HG03460 (cell line): ENCODE data around the gene SCYGR1.
"Not testable (repeated sequence)": the region's sequence is repeated elsewhere in the genome, so short reads cannot be mapped to it uniquely, and the experiment has no call there.

Source experiments
- ATAC-seq: cut with Tn5 transposase; IDR thresholded peaks from one replicate; pipeline ENCODE4 v1.9.1; 2021; ENCODE audit not compliant: unreplicated experiment

SCYGR1 gene

DNA sequence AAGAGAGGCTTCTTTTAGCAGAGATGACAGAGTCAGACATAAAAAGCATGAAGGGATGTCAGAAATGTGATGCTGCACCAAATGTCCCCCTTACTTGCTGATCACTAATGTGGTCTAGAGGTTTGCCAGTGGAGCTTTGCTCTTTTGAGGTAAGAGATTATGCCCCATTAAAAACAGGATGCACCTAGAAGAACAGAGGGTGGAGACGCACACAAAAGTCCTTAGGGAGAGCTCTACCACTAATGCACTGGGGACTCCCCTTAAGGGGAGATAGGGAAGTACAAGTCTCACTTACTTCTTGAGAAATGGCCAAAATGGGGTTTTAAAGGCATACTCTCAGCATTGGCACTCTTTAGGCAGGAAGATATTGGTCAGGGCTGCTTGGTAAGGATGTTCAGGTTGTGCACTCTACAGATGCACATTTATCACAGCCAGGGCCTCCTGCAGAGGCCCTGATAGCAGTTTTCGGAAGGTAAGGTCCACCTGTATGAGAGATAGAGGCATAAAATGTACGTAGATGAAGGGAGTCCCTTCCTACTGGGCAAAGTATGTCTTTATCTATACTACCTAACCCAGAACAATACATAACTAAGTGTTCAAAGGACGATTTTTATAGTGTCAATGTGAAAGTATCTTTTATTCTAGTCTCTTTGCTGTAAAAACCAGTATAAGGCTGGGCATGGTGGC lies 17.0 kb upstream of the SCYGR1 start:
- ATAC-seq: no peak

DNA sequence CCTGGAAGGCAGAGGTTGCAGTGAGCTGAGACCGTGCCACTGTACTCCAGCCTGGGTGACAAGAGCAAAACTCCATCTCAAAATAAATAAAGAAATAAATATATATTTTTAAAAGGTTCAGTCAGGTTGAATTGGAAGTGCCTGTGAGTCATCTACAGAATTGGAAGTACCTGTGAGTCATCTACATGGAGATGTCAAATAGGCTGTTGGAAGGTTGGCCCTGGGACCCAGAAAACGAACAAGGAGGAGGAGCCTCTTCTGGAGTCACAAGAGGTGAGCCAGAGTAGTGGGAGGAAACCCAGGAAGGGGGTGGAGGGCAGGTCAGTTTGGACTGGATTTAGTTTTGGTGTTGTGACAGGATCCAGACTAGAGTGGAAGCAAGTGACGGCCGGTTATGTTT lies 15.2 kb upstream of the SCYGR1 start:
- ATAC-seq: no peak

DNA sequence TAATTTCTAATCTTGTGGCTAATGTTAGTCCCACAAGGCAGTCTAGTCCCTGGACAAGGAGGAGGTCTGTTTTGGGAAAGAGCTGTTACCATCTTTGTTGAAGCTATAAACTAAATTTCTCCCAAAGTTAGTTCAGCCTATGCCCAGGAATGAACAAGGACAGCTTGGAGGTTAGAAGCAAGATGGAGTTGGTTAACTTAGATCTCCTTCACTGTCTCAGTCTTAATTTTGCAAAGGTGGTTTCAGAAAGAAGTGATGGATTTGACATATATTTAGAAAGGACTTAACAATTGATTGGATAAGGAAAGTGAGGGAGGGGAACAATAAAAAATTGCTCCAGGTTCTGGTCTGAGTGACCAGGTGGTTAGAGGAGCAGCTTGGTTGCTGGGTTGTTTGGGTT lies 14.6 kb upstream of the SCYGR1 start:
- ATAC-seq: no peak

DNA sequence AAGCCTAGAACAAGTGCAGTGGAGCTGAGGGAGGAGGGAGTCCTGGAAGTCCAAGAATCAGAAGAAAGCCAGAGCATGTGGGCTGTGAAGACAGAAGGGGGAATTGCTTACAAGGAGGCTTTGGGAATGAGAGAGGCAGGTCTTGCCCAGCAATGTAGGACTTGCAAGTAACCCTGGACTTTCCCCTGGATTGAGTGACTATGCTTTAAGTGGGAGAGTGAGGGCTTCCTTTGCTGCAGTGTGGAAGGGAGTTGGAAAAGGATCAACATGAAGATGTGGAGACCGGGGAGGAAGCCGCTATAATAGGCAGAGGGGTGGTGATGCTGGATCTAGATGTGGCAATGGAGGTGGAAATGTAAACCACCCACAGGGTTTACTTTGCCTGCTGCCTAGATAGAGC lies 13.8 kb upstream of the SCYGR1 start:
- ATAC-seq: no peak

DNA sequence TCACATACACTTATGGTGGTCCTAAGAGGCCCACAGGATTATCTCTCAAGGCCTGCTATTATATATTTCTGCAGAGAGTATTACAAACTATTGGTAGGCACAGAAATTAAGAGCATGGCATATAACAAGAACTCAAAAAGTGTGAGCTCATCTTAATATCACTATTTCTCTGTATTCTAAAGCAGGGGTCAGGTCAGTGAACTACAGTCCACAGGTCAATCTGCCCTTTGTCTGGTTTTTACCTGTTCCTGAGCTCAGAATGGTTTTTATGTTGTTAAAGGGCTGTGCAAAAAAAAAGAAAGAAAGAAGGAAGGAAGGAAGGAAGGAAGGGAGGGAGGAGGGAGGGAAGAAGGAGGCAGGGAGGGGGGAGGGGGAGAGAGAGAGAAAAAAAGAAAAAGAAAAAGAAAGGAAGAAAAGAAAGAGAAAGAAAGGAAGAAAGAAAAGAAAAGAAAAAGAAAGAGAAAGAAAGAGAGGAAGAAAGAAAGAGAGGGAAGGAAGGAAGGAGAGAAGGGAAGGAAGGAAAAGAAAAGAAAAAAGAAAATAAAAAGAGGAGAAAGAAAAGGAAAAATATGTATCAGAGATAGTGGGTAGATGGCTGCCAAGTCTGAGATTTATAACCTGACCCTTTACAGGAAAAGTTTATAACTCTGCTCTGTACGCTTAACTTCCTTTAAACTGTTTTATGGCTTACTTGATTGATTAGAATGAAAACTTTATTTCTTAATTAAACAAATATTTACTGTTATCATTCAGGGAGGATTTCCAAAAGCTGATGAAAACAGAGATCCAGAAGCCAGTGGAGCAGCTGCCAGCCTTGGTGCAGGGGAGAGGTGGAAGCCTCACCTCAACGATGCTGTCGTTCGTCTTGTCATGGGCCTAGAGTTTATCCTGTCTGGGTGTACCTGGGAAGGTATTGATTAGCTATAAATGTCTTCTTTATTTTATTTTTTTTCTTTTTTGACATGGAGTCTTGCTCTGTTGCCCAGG lies 11.2 kb upstream of the SCYGR1 start:
- ATAC-seq: no peak

DNA sequence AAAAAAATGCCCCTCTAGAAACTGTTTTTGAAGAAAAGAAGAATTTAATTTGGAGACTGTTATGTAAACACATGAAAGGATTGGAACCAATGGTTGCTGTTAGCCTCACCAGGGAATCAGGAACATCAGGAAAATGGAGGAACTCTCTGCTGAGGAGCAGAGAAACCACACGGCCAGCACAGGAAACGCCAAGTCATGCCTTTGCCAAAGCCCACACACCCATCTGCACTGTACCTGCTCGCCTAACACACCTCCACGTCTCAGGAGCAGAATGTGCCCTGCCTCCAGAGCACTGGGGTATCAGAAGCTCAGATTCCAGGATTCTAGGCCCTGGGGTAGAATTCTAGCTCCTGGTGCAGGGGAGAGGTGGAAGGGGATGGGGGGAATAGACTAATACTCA lies 9.8 kb upstream of the SCYGR1 start:
- ATAC-seq: no peak

DNA sequence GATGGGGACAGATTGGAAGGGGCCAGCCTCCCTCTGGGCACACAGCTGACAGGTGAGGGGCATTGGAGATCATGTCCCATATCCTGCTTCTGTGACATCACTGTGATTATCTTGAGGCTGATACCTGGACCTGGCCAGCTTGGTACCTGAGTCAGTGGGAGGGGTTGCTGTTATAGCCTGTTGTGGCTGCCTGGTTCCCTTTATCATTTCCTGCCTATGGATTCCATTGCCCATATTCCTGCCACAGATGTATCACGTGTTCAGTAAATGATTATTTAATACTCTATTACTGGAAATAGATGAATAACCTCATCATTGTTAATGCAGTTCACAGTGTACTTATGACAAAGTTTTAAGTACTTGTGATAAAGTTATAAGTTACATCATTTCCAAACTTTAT lies 7.8 kb upstream of the SCYGR1 start:
- no peak for ATAC-seq

DNA sequence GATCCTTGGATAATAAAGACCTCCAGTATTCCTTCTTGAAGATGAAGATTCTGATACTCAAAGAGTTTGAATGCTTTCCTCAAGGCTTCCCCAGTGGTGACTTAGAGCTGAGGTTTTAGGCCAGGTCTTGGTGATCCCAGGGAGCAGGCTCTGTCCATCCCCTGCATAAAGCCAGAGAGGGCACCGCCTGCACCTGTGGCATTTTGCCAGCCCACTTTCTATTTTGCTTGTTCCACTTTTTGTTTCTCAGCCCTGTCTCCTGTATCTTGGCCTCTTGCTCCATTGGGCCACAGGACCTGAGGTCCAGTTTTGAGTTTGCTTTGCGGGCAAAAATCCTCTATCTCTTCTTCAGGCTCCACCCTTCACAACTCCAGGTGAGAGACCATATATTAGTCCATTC lies 6.7 kb upstream of the SCYGR1 start:
- ATAC-seq: no peak

DNA sequence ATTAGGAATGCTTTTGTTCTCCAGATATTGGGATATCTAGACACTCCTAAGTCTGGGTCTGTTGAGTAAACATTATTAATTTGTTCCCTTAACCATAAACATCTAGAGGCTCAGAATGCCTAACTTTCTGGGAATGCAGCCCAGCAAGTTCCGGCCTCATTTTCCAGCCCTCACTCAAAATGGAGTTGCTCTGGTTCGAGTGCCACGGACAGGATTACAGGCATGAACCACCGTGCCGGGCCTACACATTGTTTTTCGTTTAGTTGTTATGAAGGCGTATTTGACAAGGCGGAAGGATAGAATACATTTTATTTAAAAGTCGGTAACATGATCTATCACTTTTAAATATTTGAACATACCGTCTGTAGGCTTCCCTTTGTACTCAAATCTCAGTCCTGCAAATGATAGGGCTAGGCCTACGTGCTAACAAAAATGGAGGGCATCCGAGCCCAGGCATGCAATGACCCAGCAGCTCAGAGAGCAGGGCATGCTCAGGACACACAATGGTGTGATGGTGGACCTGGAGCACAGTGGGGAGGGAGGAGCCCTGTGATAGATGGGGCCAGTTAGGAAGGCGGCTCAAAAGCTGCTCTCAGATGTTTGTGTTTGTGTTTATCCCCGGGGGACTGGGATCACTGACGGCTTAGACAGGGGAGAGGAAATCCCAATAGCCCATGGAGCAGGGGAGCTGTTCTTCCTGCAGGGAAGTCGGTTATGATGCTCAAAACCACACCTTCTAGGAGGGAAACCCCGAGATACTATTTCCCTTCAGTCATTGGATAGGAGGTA lies 2.9 kb upstream of the SCYGR1 start:
- no peak for ATAC-seq

DNA sequence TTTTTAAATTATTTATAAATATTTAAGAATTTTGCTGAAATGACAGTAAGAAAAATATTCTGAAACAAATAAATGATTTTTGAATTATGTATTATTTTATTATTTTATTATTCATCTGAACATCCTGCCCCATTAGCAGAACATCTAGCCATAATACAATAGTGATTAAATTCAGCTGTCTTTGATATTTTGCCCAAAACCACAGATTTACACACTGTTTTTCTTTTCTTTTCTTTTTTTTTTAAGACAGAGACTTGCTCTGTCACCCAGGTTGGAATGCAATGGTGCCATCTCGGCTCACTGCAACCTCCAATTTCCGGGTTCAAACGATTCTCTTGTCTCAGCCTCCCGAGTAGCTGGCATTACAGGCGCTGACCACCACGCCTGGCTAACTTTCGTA lies 1.9 kb upstream of the SCYGR1 start:
- ATAC-seq: no peak

DNA sequence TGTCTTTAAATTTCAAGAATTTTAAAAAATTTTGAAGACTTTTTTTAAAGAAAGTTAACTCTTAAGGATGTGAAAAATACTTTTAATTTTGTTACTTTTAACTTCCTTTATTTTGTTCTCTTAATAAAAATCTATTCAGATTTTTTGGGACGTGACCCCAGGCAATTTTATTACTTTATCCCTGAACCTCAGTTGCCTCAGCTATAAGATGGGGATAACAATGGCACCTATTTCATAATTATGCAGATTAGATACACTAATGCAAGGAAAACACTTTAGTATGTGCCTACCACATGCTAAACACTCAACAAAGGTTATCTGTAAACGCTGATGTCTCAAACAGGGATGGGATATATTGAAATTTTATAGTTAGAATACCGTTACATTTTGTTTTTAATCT lies 1.5 kb upstream of the SCYGR1 start:
- no peak for ATAC-seq

DNA sequence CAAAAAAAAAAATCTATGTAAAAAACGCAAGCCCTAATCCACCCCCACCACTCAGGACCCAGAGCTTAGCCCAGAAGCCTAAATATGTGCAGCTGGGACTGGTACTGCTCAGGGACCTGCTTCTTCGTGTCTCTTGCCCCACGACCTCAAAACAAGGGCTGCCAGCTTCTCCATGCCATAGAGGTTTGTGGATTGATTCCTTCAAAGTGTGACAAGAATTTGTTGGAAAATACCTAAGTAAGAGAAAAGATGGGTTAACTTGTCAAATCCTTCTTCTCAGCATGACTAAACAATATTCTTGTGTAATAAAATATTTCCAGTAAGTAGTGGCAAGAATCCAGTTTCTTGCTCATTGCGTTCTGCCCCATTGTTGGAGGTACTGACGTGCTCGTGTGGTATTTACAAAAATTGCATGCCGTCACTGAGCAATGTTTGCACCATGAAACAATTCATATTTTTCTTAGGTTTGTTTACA lies 825 bp upstream of the SCYGR1 start:
- ATAC-seq: no peak

DNA sequence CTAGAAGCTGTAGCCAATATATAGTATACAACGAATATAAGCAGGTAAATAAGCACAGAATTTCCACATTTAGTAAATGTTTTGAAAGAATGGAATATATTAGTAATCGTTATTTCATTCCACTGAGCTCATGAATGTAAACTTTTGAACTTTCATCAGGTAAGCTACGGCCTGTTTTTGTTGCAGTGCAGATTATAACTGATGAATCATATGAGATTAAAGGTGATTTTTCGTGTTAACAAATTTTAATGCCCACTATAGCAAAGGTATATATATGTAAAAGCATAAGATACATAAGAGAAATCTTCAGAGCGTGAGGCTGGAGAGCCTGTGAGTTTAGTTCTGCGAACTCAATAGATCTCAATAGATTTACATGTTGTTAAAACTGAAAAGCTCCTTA lies 1.1 kb downstream of the SCYGR1 start:
- no peak for ATAC-seq

DNA sequence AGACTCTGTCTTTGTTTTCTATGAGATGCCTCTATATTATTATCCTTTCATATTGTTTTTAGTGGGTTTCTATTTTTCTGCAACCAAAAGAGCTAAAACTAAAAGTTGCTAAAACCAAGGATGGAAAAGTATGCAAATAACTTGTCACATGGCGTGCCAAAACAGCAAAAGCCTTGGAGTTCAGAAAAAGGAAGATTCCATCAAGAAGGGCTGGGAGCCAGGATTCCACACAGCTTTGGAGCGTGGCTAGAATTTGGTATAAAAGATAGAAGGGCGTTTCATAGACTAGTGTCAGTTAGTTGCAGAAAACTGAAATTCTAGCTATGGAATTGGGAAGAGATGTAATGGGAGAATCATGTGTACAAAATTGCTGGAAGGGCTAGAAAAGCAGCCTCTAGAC lies 4.1 kb downstream of the SCYGR1 start:
- no peak for ATAC-seq

DNA sequence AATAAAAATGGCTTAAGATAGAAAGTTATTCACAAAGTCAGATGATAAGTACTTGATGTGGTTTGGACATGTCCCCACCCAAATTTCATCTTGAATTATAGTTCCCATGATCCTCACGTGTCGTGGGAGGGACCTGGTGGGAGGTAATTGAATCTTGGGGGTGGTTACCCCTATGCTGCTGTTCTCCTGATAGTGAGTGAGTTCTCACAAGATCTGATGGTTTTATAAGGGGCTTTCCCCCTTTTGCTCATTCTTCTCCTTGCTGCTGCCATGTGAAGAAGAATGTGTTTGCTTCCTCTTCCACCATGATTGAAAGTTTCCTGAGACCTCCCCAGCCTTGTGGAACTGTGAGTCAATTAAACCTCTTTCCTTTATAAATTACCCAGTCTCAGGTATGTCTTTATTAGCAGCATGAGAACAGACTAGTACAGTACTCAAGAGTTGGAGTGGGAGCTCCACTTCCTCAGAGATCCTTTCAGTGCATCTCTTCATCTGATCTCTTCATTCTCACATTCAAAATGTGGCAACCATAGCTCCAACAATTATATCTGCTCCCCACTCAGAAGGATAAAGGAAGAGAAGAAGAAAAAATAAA lies 5.4 kb downstream of the SCYGR1 start:
- ATAC-seq: not testable (repeated sequence)

DNA sequence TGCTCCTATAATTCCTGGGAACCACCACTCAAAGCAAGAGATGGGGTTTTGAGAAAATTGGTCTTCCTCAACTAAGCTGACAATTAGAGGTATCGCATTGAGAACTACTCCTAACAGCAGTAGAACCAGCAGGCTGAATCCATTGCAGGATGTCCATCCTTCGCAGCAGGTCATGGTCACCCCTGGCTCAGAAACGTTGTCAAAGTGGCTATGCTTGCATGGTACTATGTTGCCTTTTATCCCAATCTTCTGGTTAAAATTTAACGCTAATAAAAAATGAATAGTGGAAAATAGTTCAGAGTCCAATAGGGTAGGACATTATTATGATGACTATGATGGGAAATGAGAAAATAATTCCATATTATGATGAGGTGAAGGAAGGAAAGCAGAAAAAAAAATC lies 8.7 kb downstream of the SCYGR1 start, which contains the start of gene TM4SF20:
TM4SF20 (minus strand) TSS at position 212 of the 400 bp plus-strand sequence; CDS start at position 174, 38 bp downstream.
- ATAC-seq: no peak

DNA sequence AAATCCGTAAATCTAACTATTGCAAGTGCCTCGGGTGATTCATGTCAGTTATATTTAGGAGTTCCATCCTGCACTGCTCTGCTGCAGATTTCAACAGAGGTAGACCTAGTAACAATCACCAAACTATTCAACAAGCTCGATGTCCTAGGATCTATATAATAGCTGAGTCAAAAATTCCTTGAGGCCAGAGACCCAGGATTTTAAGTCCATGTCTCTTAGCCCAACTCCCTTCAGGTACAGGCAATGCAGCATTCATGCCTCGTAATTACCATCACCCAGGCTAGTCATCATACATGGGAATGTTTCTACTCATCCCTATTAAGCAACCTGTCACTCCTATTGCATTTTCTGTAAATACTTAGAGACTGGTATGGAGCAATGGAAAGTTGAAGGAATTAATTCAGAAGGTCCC lies 9.4 kb downstream of the SCYGR1 start:
- no peak for ATAC-seq

DNA sequence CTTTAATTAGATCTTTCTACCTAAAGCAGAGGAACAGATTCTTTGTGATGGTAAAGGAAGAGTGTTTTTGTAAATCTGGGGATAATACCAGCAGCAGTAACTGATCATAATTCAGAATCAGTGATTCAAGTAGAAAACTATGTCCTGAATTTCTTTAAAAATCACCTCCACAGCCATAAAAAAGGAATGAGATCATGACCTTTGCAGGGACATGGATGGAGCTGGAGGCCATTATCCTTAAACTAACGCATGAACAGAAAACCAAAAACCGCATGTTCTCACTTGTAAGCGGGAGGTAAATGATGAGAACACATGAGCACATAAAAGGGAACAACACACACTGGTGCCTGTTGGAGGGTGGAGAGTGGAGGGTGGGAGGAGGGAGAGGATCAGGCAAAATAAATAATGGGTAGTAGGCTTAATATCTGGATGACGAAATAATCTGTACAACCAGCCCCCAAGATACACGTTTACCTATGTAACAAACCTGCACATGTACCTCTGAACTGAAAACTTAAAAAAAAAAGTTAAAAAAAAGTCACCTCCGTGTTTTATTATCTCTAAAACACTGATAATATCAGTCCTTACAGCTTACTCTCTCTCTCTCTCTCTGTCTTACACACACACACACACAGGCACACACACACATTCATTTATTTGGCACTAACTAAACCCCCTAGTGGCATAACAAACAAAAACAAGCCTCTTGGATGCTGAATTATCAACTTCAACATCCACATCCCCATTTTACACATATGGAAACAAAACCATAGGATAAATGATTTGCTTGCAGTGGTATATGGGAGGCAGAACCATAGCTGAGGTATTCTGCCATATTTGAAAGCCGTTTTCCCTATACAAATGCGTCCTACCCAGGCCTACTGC lies 10.0 kb downstream of the SCYGR1 start:
- ATAC-seq: no peak

DNA sequence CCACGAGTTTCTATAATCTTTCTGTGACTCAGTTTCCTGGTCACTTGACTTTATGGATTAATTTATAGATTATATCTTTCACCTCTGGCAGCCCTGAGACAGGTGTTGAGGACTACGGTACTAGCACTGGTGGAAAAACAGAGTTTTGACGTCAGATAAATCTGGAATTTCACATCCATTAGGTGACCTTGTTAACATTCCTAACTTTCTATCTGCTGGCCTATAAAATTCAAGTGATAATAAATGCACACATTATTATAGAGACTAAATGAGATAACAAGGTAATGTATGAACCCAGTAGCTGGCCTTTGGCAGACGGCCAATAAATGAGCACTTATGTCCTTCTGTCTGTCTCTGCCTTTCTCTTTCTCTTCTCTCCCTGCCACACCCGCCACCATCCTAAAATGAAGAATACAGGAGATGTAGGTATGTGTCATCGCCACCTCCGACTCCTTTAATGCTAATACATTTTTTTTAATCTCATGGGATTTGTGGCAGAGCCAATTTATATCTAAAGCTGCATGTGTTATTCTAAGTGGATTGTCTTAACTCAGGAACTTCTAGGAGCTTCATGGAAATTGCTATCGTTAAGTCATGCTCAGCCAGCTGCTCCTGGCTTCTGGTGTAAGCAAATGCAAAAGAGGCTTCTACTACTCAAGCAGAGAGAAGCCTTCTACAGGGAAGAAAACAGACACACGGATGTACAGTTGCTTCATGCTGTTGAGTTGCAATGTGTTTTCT lies 10.9 kb downstream of the SCYGR1 start:
- no peak for ATAC-seq
